SK-N-SH treated with all-trans-retinoic acid at 6 μM for 48 hours (cell line): ENCODE results near the gene WAC.

ENCODE experiments used
- BACH2 ChIP-seq: fragments of 250-450 bp; sonication (Bioruptor Pico); IDR thresholded peaks from 2 replicates; pipeline ENCODE4 v1.9.0; 2021; ENCODE audit warnings: mild to moderate bottlenecking, borderline replicate concordance
- CSRNP3 ChIP-seq: fragments of 250-450 bp; sonication (Bioruptor Pico); IDR thresholded peaks from 2 replicates; pipeline ENCODE4 v1.5.1; 2021; ENCODE audit warnings: mild to moderate bottlenecking, moderate library complexity
- ESRRG ChIP-seq: fragments of 250-450 bp; sonication (Bioruptor Pico); IDR thresholded peaks from 2 replicates; pipeline ENCODE4 v1.6.1; 2021; ENCODE audit warnings: mild to moderate bottlenecking
- TOX ChIP-seq: fragments of 250-450 bp; sonication (Bioruptor Pico); IDR thresholded peaks from 2 replicates; pipeline ENCODE4 v1.8.0; 2021; ENCODE audit warnings: mild to moderate bottlenecking, moderate library complexity, borderline replicate concordance
- ZFP3 ChIP-seq: fragments of 250-450 bp; sonication (Bioruptor Pico); IDR thresholded peaks from 2 replicates; pipeline ENCODE4 v1.5.0; 2020; ENCODE audit warnings: mild to moderate bottlenecking, moderate library complexity
- ZNF8 ChIP-seq: fragments of 450-650 bp; formaldehyde crosslinking; IDR thresholded peaks from 2 replicates; pipeline ENCODE4 v1.5.0; 2020; ENCODE audit warnings: mild to moderate bottlenecking, moderate library complexity

- no peak for TF ChIP-seq CSRNP3
- TF ChIP-seq ZFP3 (CRISPR knock-in tag): no peak
- TF ChIP-seq TOX (CRISPR knock-in tag): no peak
- no peak for TF ChIP-seq ESRRG
- no peak for TF ChIP-seq BACH2 (CRISPR knock-in tag)
- no peak for TF ChIP-seq ZNF8
Observed at GRCh38 chr10:28661035-28661434, 128.1 kb downstream of the WAC start.
